GM18519 (cell line): ENCODE measurements around the gene PTTG1IP.
"Not testable (repeated sequence)": the region's sequence is repeated elsewhere in the genome, so short reads cannot be mapped to it uniquely, and the experiment has no call there.

Experiments
- ATAC-seq: cut with Tn5 transposase; IDR thresholded peaks from one replicate; pipeline ENCODE4 v1.9.1; 2021; ENCODE audit warnings: mild to moderate bottlenecking, moderate library complexity; ENCODE audit not compliant: unreplicated experiment, low FRiP score

PTTG1IP gene, protein sequence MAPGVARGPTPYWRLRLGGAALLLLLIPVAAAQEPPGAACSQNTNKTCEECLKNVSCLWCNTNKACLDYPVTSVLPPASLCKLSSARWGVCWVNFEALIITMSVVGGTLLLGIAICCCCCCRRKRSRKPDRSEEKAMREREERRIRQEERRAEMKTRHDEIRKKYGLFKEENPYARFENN

DNA sequence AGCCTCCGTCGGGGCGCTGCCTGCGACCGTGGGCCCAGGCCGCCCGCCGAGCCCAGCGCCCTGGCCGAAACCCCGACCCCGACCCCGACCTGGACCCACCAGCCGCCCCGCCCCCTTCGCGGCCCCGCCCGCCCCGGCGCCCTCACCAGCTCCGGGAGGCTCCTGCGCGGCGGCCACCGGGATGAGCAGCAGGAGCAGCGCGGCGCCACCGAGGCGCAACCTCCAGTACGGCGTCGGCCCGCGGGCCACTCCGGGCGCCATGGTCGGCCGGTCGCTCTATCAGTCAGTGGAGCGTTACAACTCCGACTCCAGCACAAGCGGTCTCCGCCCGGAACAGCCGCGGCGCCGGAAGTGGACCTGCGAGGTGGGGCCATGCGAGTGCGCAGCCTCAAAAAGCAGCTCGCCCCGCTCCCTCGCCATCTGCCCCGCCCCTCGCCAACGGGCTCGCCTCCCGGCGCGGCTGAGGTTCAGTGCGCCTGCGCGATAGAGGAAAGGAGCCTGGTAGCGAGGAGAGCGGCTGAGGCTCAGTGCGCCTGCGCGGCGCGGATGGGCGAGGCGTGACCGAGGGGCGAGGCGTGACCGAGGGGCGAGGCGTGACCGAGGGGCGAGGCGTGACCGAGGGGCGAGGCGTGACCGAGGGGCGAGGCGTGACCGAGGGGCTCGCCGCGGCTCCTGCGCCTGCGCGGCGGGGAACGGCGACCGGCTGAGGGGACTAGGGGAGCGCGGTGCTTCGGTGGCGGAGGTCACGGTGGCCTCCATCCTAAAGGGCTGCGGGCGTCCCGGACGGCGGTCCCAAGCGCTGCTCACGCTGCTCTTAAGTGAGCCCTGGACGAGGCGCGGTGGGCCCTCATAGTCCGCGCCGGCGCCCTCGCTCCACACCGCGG, at the start of gene PTTG1IP:
Gene PTTG1IP, minus strand, starts transcription at position 335 of the 884 bp plus-strand sequence. Its CDS starts 74 bp downstream, at position 261.
- ATAC-seq: peak; percentile 59

GRCh38 chr21:44921928-44922327, 48.4 kb upstream of the PTTG1IP start:
- ATAC-seq: no peak

- ATAC-seq: no peak
Observed at GRCh38 chr21:44920694-44921604, 47.5 kb upstream of the PTTG1IP start, which contains the start of gene ITGB2. TSS of gene ITGB2 (minus strand) at chr21:44920899. CDS start at chr21:44910782, 10,117 bp downstream.

- no peak for ATAC-seq
Observed at GRCh38 chr21:44919913-44920693, 46.6 kb upstream of the PTTG1IP start.

GRCh38 chr21:44919111-44919912, 45.8 kb upstream of the PTTG1IP start:
- ATAC-seq: no peak

DNA sequence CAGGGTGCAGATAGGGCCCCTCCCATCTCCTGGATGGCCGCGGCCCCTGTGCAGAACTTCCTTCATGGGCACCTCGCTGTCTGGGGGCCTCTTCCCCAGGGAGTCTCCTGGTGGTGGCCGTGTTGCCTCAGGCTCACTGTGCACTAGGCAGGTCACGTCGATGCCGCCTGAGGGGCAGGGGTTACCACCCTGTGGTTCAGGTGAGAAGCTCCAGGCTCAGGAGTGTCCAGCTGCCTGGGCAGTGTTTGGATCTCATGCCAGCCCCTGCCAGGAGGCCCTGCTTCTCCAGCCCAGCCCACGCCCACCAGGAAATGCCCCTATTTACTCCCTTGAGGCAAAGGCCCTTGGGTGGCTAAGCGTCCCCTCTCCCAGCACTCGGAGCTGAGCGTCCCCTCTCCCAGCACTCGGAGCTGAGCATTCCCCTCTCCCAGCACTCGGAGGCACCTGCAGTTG, 45.1 kb upstream of the PTTG1IP start:
- ATAC-seq: no peak

GRCh38 chr21:44918107-44918470, 44.6 kb upstream of the PTTG1IP start:
- ATAC-seq: no peak

DNA sequence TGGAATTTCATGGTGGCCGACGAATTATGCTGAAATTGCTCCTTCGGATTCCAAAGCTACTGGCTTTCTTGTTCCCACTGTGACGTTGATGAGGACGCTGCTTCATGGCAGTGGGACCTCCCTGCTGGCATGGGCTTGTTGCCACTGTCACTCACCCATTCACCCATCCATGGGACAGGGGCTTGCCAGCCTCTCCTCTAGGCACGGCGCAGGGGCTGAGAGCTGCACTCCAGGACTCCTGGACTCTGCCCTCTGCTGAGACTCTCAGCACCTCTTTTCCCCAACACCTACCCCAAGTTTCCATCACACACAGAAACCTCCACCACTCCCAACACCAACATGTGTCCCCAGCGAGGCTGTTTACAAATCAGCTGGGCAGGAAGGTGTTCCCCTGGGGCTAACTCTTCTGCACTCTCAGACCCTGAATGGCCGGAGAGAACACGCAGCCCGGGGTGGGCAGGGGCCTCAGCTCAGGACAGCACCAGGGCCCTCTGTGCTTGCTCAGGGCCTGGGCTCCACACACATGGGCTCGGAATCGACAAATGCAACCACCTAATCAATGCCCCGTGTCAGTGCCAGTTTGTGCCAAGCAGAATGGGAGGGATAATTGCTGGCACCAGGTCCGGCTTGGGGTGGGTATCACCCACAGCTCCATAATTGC, 44.1 kb upstream of the PTTG1IP start:
- ATAC-seq: no peak

- ATAC-seq: no peak
Observed at GRCh38 chr21:44916965-44917364, 43.5 kb upstream of the PTTG1IP start.

DNA sequence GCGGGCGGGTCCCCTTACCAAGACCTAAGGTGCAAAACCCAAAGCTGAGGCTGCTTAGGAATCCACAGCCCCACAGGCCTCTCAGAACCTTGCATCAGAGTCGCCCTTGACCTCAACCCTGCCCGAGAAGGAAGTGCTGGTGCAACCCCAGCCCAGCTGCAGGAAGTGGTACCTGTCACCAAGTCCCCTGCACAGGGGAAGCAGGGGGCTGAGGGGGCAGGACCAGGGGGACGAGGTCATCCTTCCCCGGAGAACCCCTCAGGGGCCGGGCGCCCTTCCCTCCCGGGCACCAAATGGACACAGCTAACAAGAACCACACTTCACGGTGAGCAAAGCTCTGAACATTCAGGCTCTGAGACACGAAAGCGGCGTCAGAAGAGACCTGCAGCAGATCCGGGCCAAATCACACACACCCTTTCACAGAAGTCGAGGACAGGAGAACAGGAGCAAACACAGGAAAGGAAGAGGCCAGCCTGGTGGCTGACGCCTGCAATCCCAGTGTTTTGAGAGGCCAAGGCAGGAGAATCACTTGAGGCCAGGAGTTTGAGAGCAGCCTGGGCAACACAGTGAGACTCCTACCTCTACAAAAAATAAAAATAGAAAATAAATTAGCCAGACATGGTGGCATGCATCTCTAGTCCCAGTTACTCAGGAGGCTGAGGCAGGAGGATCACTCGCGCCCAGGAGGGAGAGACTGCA, 40.8 kb upstream of the PTTG1IP start:
- no peak for ATAC-seq

DNA sequence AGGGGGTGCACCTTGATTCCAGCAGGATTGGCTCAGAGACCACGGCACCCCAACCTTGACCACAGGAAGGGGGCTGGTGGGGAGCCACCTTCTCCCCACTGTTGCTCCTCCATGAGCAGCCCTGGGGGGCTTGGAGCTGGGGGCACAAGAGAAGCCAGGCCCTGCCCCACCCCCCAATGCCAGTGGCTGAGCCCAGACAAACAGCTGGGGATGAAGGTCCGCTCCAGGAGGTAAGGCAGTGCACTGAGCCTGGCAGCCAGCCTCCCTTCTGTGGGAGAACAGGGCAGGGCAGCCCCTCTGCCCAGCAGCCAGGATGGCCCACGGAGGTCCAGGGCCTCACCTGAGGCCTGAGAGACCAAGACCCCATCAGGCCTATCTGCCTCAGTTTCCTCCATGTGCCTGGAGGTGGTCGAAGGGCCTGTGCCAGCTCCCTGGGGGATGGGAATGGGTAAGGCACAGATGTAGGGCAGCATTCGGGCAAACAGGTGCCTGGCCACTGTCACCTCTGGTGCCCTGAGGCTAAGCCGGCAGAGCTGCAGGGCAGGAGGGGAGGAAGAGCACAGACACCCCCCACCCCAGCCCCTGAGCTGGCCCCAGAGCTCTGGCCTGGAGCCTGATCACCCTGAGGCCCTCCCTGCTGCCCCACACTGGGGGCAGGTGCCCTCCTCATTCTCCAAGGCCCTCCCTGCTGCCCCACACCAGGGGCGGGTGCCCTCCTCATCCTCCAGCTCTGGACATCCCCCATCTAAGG, 40.1 kb upstream of the PTTG1IP start:
- ATAC-seq: no peak

DNA sequence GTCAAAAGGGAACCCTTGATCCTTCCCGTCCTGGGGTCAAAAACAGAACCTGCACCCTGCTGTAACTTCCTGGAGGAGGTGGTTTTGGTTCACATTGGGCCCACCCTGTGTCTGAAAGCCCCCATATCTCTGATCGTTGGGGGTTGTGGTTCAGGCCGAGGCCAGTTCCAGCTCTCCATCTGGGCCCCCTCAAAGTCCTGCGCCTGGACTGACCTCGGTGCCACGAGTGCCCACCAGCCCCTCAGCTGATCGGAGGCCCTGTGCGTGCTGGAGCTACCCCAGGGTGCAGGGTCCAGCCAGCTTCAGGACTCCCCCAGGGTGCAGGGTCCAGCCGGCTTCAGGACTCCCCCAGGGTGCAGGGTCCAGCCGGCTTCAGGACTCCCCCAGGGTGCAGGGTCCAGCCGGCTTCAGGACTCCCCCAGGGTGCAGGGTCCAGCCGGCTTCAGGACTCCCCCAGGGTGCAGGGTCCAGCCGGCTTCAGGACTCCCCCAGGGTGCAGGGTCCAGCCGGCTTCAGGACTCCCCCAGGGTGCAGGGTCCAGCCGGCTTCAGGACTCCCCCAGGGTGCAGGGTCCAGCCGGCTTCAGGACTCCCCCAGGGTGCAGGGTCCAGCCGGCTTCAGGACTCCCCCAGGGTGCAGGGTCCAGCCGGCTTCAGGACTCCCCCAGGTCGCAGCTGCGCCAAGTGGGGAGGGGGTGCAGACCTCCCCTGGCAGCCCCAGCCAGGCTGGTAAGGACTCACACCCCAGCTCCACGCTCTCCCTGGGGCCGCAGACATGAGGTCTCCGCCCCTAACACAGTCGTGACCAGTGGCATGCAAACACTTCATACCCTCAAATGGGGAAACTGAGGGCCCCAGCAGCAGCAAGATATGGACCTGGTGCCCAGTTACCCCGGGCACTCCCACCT, 39.3 kb upstream of the PTTG1IP start:
- not testable (repeated sequence) for ATAC-seq

- no peak for ATAC-seq
Observed at GRCh38 chr21:44912158-44912473, 38.6 kb upstream of the PTTG1IP start.

DNA sequence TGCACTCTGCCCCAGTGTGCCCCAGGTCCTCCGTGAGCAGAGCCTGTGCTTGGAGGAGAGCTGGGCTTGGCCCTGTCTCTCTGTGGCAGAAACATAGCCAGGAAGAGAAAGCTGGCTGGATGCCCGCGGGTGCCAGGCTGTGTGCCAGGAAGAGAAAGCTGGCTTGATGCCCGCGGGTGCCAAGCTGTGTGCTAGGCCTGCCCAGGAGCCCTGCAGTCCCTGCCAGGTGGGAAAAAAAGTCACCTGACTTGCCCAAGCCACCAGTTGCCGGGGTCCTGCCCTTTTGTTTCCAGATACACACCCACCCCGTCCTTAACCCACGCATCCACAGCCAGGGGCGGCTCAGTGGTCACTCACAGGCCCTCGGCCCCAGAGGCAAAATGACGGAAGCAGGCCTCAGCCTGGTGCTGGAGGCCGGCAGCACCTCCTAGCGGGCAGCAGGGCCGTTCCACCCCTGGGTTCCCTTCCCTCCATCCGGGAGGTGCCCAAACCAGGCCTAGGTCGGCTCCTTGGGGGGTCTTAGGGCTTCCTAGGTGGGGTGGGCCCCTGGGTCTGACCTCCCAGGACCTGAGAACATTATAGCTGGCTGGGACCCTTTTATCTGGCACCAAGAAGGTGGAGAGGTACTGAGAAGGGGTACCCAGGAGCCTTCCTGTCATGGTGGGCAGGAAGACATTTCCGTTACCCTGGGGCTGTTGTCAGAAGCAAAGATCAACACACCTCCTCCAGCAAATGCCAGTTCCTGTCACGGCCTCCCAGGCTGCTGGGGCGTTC, 38.1 kb upstream of the PTTG1IP start:
- no peak for ATAC-seq

DNA sequence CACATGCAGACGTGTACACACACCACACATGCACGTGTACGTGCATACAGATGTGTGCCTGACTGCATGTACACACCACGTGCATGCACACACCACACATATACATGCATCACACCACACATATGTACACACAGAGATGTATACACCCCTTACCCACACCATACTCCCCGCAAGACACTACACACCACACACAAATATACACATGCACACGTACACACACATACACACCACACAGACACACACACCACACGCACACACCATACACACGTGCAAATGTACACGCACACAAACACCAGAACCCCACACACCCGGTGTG, 37.5 kb upstream of the PTTG1IP start:
- ATAC-seq: no peak
